ENCODE data around the gene FCER2.

- no peak for TF ChIP-seq POLR2A (IDR thresholded peaks at IDR 0.05)
- no peak for TF ChIP-seq CTCF (IDR thresholded peaks at IDR 0.05)
Observed at GRCh38 chr19:7716762-7717161, 14.8 kb upstream of the FCER2 start.

Measured in esophagus squamous epithelium (tissue), 4 donors.